Measurements from ENCODE around the gene LRCH2. TPM values are rescaled to one million over a fixed set of nuclear protein-coding genes. Genes with fewer than 3 reads are reported as not detected.

The LRCH2 gene
- total and polyA plus RNA-seq, 2 of the 4 experiments (the other 2 are of a cell fraction): 2.6 to 4.3 TPM

DNA sequence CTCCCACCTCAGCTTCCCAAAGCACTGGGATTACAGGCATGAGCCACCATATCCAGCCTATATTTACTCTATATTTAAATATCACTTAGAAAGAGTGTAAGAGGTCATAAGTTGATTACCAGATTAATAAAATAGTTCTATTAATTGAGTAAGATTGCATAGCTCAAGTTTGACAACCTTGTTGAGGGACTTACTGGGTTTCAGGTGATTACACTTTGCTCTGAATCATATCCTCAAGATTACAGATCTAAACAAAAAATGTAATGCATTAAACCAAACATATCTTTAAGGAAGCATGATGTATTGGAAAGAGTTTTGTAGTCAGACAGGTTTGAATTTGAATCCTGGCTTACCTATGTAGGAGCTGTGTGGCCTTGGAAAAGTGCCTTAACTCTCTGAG, 168.6 kb downstream of the LRCH2 start:
- H2AK9ac ChIP-seq (replicated peaks; ENCODE audit: low read depth, low read length, poor library complexity): no peak overlapping the region
- in situ Hi-C loops (cut with MboI; ENCODE audit: low sequenced_read_pairs): no loop called here
- H2BK5ac ChIP-seq (ENCODE audit: low read depth, low read length, poor library complexity, severe bottlenecking): no peak overlapping the region
- no peak overlapping the region for H2AFZ ChIP-seq (replicated peaks; ENCODE audit: low read length, poor library complexity)
- no peaks in the 10 kb centered on the region; the same call in 1 of the 2 replicates for H3K4me1 ChIP-seq (ENCODE audit: control insufficient read depth, insufficient read depth, low read length)
- H2BK120ac ChIP-seq (ENCODE audit: low read depth, low read length): no peak overlapping the region
- no peaks in the 10 kb centered on the region for H4K20me1 ChIP-seq (ENCODE audit: insufficient read depth, low read length)
- H3K56ac ChIP-seq (ENCODE audit: extremely low read depth, insufficient read depth, low read length): no peak overlapping the region
- H3K23ac ChIP-seq (ENCODE audit: low read depth, low read length): no peak overlapping the region
- H3K27me3 ChIP-seq (ENCODE audit: control insufficient read depth, insufficient read depth, low read length): peaks cover 2% of the 10 kb centered on the region; the same call in 1 of the 2 replicates
- intact Hi-C loops (cut with micrococcal nuclease): no loop called here
- no peaks in the 10 kb centered on the region for H3K79me1 ChIP-seq (ENCODE audit: low read depth in 1 of 2, low read length in 2 of 2)
- dilution Hi-C loops (cut with HindIII; ENCODE audit: low sequenced_read_pairs, unreplicated experiment): no loop called here
- no peak overlapping the region for H3K9ac ChIP-seq (ENCODE audit: low read depth, low read length)
- no peak overlapping the region for H2BK15ac ChIP-seq (ENCODE audit: low read depth, low read length)
- H3K18ac ChIP-seq (ENCODE audit: low read depth, low read length): no peak overlapping the region
- no peak for TF ChIP-seq MAFK (IDR thresholded peaks at IDR 0.05; ENCODE audit: low read depth, low read length)
- TF ChIP-seq RAD21 (IDR thresholded peaks at IDR 0.05; ENCODE audit: low read length): no peak
- TF ChIP-seq RFX5 (IDR thresholded peaks at IDR 0.05; ENCODE audit: low read depth, low read length): no peak
- no peak for TF ChIP-seq FOS (IDR thresholded peaks at IDR 0.05; ENCODE audit: low read depth, low read length)
- TF ChIP-seq SMC3 (IDR thresholded peaks at IDR 0.05; ENCODE audit: low read depth, low read length): no peak
- no peak for TF ChIP-seq CEBPB (IDR thresholded peaks at IDR 0.05; ENCODE audit: low read depth, low read length)
- no peak for TF ChIP-seq NFE2L2 (IDR thresholded peaks at IDR 0.05; ENCODE audit: low read depth, low read length)
- no peak for TF ChIP-seq RCOR1 (IDR thresholded peaks at IDR 0.05; ENCODE audit: insufficient replicate concordance, low read length)
- no peak for TF ChIP-seq CHD1 (IDR thresholded peaks at IDR 0.05; ENCODE audit: low read depth, low read length)
- H3K9me3 ChIP-seq (ENCODE audit: control insufficient read depth, insufficient read depth, low read length): peaks cover 2% of the 10 kb centered on the region; the same call in 1 of the 2 replicates
- no peak overlapping the region for H4K8ac ChIP-seq (ENCODE audit: low read depth in 2 of 2, low read length in 2 of 2)
- no peaks in the 10 kb centered on the region for H3K9me1 ChIP-seq (ENCODE audit: insufficient read depth, low read length)
- DNase-seq: no peak
- H3K4ac ChIP-seq (ENCODE audit: low read depth, low read length): no peak overlapping the region
- no peak overlapping the region for H4K5ac ChIP-seq (ENCODE audit: low read depth, low read length)
- ChIA-PET POLR2A (ENCODE audit: unreplicated experiment) (no interaction called here), CTCF (no interaction called here)
- no TSS peak for BruUV-seq (replicated peaks)
- no peak overlapping the region for H3K4me3 ChIP-seq (ENCODE audit: insufficient read depth, low read depth, low read length)
- no peak overlapping the region for H3K4me2 ChIP-seq (ENCODE audit: low read depth, low read length)
- no peak for ATAC-seq (ENCODE audit: low read depth)
- no peak overlapping the region for H4K91ac ChIP-seq (ENCODE audit: insufficient read depth, low read depth, low read length)
- no peak overlapping the region for H2BK20ac ChIP-seq (ENCODE audit: low read depth, low read length)
- H3K14ac ChIP-seq (replicated peaks; ENCODE audit: low read depth, low read length): no peak overlapping the region
- H3K36me3 ChIP-seq (ENCODE audit: control insufficient read depth, insufficient read depth, low read length): no peaks in the 10 kb centered on the region
- no peak overlapping the region for H3K27ac ChIP-seq (ENCODE audit: insufficient read depth, low read length)
- no peak overlapping the region for H2AK5ac ChIP-seq (ENCODE audit: low read depth, low read length)

Small RNA genes lying within 50 kb of the gene (microRNA-seq; reads per million reads assigned to microRNA genes)
- gene RF00019 (ENCODE audit: insufficient read depth, insufficient read length): not detected
- not detected for gene SNORA35B (ENCODE audit: insufficient read depth, insufficient read length)

Small RNA genes lying within 50 kb of the gene (small RNA-seq; reads per million reads assigned to genes)
- gene RF00019: 0 reads per million in 5 experiments
- gene SNORA35B: 0.76 to 51.8 (median 5.6) reads per million in 5 experiments

Other genes with a start within 250 kb of the LRCH2 start
- under 0.01 and 0.28 TPM in 2 replicates for gene IL13RA2, start 216.5 kb downstream of the LRCH2 start, total RNA-seq (2012; rRNA removed)
- 0.10 and 0.14 TPM in 2 replicates for gene IL13RA2, start 216.5 kb downstream of the LRCH2 start, polyA plus RNA-seq (2012; rRNA removed)
- not detected in 2 replicates for gene RBMXL3, start 44.7 kb downstream of the LRCH2 start, total RNA-seq (2012; rRNA removed)
- gene RBMXL3, start 44.7 kb downstream of the LRCH2 start, polyA plus RNA-seq (2012; rRNA removed): not detected in 2 replicates
- not detected in 2 replicates for gene LUZP4, start 55.6 kb upstream of the LRCH2 start, total RNA-seq (2012; rRNA removed)
- gene LUZP4, start 55.6 kb upstream of the LRCH2 start, polyA plus RNA-seq (2012; rRNA removed): not detected in 2 replicates